Measurements from ENCODE around the gene ARL16.

GRCh38 chr17:81697261-81698044 is 13.9 kb upstream of the ARL16 start:
- TF ChIP-seq CTCF (conservative IDR thresholded peaks at IDR 0.05; ENCODE audit: low read depth in 2 of 2): no peak
- no peak for TF ChIP-seq EZH2 (IDR thresholded peaks at IDR 0.05; ENCODE audit: low read depth, unreplicated experiment)
- no peak for TF ChIP-seq POLR2AphosphoS5 (IDR thresholded peaks at IDR 0.05; ENCODE audit: low read depth)
- TF ChIP-seq REST (IDR thresholded peaks at IDR 0.05; ENCODE audit: unreplicated experiment): no peak
- no peak for TF ChIP-seq ZNF331 (CRISPR knock-in tag; IDR thresholded peaks at IDR 0.05; ENCODE audit: low read depth)
- TF ChIP-seq EZH2phosphoT487 (IDR thresholded peaks at IDR 0.05; ENCODE audit: unreplicated experiment): no peak
- no peak for TF ChIP-seq ZNF114 (CRISPR knock-in tag; IDR thresholded peaks at IDR 0.05)
- no peak for TF ChIP-seq JUNB (IDR thresholded peaks at IDR 0.05; ENCODE audit: unreplicated experiment)
- no peak for TF ChIP-seq STAT1 (IDR thresholded peaks at IDR 0.05; ENCODE audit: unreplicated experiment)
- no peak for TF ChIP-seq CREB1 (CRISPR knock-in tag; IDR thresholded peaks at IDR 0.05; ENCODE audit: low read depth)
- TF ChIP-seq ETS1 (IDR thresholded peaks at IDR 0.05): no peak
- TF ChIP-seq ZNF462 (CRISPR knock-in tag; IDR thresholded peaks at IDR 0.05): no peak
- TF ChIP-seq NANOG (IDR thresholded peaks at IDR 0.05; ENCODE audit: borderline replicate concordance): no peak

Data from GM23338 (cell line).